NT2/D1 (cell line): ENCODE measurements around the gene KANK2.

Experiments
- DNase-seq: peaks from one replicate; pipeline ENCODE4 v3.0.0-alpha.2; 2011; ENCODE audit warnings: low read depth, low spot score
- H3K27me3 ChIP-seq: 2 replicates; pipeline ENCODE4 v1.6.0; 2011; ENCODE audit warnings: mild to moderate bottlenecking; ENCODE audit not compliant: insufficient read length, insufficient read depth
- H3K36me3 ChIP-seq: 2 replicates; pipeline ENCODE4 v1.6.1; 2011; ENCODE audit warnings: mild to moderate bottlenecking, low read length, mixed read lengths; ENCODE audit not compliant: insufficient read depth, insufficient read length
- H3K4me1 ChIP-seq: 2 replicates; pipeline ENCODE4 v1.5.1; 2011; ENCODE audit not compliant: insufficient read depth, insufficient read length
- H3K4me3 ChIP-seq: 2 replicates; pipeline ENCODE4 v1.5.1; 2011; ENCODE audit warnings: low read depth; ENCODE audit not compliant: insufficient read length
- H3K9ac ChIP-seq: 2 replicates; pipeline ENCODE4 v1.6.0; 2011; ENCODE audit warnings: low read depth; ENCODE audit not compliant: insufficient read length
- H3K9me3 ChIP-seq: 2 replicates; pipeline ENCODE4 v1.5.1; 2011; ENCODE audit warnings: mild to moderate bottlenecking, low read length; ENCODE audit not compliant: insufficient read depth
- SUZ12 ChIP-seq: IDR thresholded peaks from 2 replicates; pipeline ENCODE4 v1.6.1; 2011; ENCODE audit not compliant: insufficient read length, insufficient read depth; ENCODE audit errors: extremely low read depth
- YY1 ChIP-seq: IDR thresholded peaks from 2 replicates; pipeline ENCODE4 v1.6.1; 2011; ENCODE audit not compliant: insufficient read length, insufficient read depth
- ZNF274 ChIP-seq: IDR thresholded peaks from 2 replicates; pipeline ENCODE4 v1.6.1; 2011; ENCODE audit warnings: mild to moderate bottlenecking, low read depth, low read length

Gene KANK2

DNA sequence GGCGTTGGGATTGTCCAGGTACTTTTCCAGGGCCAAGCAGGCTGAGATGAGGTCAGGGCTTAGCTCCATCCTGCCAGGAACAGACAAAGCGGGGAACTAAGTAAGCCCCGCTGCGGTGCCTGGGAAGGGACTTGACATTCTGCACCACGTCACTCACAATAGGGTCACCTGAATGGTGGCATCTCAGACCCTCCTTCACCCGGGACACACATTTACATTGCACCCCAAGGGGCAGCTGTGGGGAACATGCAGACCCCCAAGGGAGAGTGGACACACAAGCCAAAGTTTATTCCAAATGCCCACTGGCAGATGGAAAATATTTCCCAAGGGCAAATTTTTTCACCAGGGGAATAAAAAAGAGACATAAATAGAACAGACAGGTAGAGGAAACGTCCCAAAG lies 21.4 kb downstream of the KANK2 start:
- peaks cover 64% of the 10 kb centered on the region for H3K36me3 ChIP-seq
- H3K9ac ChIP-seq, result no peak overlapping the region
- no peak for DNase-seq

DNA sequence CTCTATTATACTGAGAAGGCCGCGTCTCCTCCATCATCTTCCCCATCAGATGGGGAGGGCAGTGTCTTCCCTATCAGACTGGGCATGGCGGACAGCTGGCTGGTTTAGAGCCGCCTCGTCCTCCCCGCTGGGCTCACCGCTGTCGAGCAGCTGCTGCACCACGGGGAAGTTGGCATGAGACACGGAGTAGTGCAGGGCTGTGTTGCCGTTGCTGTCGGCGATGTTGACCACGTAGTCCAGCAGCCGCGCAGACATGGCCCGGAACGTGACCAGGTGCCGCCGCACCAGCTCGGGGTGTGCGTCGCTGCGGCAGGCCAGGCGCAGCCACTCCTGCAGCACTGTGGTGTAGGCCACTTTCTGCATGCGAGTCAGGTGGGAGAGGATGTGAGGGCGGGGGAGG lies 23.0 kb downstream of the KANK2 start:
- no peak for DNase-seq
- no peaks in the 10 kb centered on the region for H3K4me1 ChIP-seq
- H3K4me3 ChIP-seq, result no peak overlapping the region
- H3K27me3 ChIP-seq, result no peaks in the 10 kb centered on the region
- no peak overlapping the region for H3K9ac ChIP-seq
- H3K36me3 ChIP-seq, result peaks cover 76% of the 10 kb centered on the region
- H3K9me3 ChIP-seq, result no peaks in the 10 kb centered on the region
- TF ChIP-seq YY1, result no peak
- no peak for TF ChIP-seq SUZ12
- no peak for TF ChIP-seq ZNF274

More for the DNA sequence above, 21.4 kb downstream of the KANK2 start:
- H3K9me3 ChIP-seq, result no peaks in the 10 kb centered on the region
- H3K27me3 ChIP-seq, result no peaks in the 10 kb centered on the region
- peaks cover 3% of the 10 kb centered on the region for H3K4me1 ChIP-seq
- H3K4me3 ChIP-seq, result no peak overlapping the region
- TF ChIP-seq ZNF274 (no peak), YY1 (no peak), SUZ12 (no peak)

DNA sequence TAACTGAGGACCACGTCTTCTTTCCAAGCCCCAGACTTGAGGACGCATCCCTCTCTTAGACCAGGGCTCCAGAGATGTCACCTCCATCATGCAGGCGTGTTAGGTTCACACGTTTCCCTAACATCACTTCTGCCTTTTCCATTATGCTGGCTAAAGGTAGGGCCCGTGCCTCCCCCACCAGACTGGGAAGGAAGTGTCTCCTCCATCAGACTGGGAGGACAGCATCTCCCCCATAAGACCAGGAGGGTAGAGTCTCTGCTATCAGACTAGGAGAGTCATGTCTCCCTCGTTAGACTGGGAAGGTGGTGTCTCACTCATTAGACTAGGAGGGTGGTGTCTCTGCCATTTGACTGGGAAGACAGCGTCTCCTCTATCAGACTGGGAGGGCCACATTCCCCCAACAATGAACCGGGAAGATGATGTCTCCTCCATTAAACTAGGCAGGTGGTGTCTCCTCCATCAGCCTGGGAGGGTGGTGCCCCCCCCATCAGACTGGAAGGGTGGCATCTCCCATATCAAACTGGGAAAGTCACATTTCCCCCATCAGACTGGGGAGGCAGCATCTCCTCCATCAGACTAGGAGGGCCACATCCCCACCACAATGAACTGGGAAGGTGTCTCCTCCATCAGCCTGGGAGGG lies 23.7 kb downstream of the KANK2 start:
- Histone ChIP-seq H3K27me3 (no peaks in the 10 kb centered on the region), H3K4me1 (no peaks in the 10 kb centered on the region), H3K4me3 (no peak overlapping the region), H3K36me3 (peaks cover 76% of the 10 kb centered on the region), H3K9ac (no peak overlapping the region), H3K9me3 (no peaks in the 10 kb centered on the region)
- DNase-seq, result no peak
- TF ChIP-seq YY1 (no peak), SUZ12 (no peak), ZNF274 (no peak)

DNA sequence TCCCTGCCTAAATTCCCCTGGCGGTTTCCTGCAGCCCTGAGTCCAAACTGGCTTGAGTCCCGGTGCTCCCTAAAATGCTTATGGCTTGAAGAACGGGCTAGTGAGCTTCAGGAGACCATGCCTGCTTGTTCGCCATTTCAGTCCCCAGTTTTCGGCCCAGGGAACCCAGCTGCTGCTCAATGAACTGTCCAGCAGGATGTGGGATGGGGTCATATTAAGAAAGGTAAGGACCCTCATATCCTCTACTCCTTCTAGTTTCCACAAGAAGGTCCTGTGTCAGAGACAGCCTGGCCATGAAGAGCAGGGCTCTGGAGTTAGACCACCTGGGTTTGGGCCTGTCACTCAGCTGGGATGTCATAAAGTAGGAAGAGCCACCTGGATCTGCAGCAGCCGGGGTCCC lies 24.8 kb downstream of the KANK2 start:
- H3K4me3 ChIP-seq, result no peak overlapping the region
- TF ChIP-seq YY1 (no peak), SUZ12 (no peak), ZNF274 (no peak)
- DNase-seq, result no peak
- H3K4me1 ChIP-seq, result no peaks in the 10 kb centered on the region
- H3K9ac ChIP-seq, result no peak overlapping the region
- no peaks in the 10 kb centered on the region for H3K9me3 ChIP-seq
- no peaks in the 10 kb centered on the region for H3K27me3 ChIP-seq
- H3K36me3 ChIP-seq, result peaks cover 77% of the 10 kb centered on the region

DNA sequence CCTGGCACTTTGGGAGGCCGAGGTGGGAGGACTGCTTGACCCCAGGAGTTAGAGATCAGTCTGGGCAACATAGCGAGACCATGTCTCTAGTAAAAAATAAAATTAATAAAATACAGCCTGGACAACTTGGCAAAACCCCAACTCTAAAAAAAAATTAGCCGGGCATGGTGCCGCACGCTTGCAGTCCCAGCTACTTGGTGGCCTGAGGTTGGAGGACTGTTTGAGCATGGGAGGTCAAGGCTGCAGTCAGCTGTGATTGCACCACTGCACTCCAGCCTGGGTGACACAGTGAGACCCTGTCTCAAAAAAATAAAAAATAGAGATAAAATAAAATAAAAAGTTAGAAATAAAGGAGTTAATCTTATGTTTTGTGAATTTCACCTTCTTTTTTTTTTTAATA lies 26.2 kb downstream of the KANK2 start:
- Histone ChIP-seq H3K27me3 (no peaks in the 10 kb centered on the region), H3K36me3 (peaks cover 74% of the 10 kb centered on the region), H3K9ac (no peak overlapping the region), H3K9me3 (no peaks in the 10 kb centered on the region), H3K4me3 (no peak overlapping the region), H3K4me1 (no peaks in the 10 kb centered on the region)
- no peak for TF ChIP-seq ZNF274
- DNase-seq, result no peak

DNA sequence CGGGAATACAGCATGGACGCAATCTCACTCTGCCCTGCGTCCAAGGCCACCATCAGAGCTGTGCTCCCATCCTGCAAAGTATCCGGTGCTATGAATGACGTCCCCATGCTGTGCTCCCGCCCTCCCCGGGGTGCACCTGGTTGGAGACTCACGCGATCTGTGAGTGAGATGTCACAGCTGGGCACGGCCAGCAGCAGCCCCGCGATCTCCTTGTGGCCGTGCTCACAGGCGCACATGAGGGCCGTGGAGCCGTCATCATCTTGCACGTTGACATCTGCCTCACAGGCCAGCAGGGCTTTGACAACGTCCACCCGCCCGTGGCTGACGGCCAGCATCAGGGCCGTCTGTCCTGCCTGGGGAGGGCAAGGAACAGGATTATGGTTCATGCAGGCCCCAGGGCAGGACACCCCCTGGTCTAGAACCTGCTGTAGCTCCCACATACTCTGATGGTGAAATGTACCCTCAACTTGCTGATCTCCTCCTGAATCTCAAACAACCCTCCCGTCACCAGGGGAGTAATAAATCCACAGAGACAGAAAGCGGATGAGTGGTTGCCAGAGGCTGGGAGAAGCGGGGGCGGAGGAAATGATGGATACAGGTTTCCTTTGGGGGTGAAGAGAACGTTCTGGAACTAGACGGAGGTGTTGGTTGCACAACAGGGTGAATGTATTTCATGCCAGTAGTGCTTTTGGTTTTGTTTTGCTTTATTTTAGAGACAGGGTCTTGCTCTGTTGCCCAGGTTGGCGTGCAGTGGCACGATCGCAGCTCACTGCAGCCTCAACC lies 27.3 kb downstream of the KANK2 start:
- H3K4me3 ChIP-seq, result no peak overlapping the region
- TF ChIP-seq YY1 (no peak), ZNF274 (no peak), SUZ12 (no peak)
- no peaks in the 10 kb centered on the region for H3K4me1 ChIP-seq
- no peaks in the 10 kb centered on the region for H3K27me3 ChIP-seq
- H3K9me3 ChIP-seq, result no peaks in the 10 kb centered on the region
- peaks cover 75% of the 10 kb centered on the region for H3K36me3 ChIP-seq
- H3K9ac ChIP-seq, result no peak overlapping the region
- no peak for DNase-seq

DNA sequence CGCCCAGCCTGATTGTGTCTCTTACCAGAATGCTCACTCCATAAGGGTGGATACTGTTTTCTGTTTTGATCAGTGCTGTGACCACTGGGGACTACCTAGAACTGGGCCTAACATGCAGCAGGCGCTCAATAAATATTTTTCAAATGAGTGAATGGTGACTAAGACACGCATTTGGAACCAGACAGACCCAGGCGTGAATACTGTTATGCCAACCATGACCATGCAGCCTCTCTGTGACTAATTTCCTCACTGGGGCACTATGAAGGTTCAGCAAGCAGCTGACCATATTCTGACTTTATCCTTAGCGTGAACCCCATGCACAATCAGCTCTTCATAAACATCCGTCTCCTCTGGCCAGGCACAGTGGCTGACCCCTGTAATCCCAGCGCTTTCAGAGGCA lies 28.8 kb downstream of the KANK2 start:
- Histone ChIP-seq H3K4me3 (no peak overlapping the region), H3K4me1 (no peaks in the 10 kb centered on the region), H3K9me3 (no peaks in the 10 kb centered on the region), H3K27me3 (no peaks in the 10 kb centered on the region), H3K9ac (no peak overlapping the region), H3K36me3 (peaks cover 68% of the 10 kb centered on the region)
- no peak for TF ChIP-seq SUZ12
- no peak for TF ChIP-seq ZNF274
- TF ChIP-seq YY1, result no peak
- DNase-seq, result no peak
